ENCODE results near the gene PARD3. TPM values are rescaled to one million over a fixed set of nuclear protein-coding genes. Genes with fewer than 3 reads are reported as not detected.

The PARD3 gene
- total RNA-seq, 1 donor from 2014 or later, result 34.1 TPM

DNA sequence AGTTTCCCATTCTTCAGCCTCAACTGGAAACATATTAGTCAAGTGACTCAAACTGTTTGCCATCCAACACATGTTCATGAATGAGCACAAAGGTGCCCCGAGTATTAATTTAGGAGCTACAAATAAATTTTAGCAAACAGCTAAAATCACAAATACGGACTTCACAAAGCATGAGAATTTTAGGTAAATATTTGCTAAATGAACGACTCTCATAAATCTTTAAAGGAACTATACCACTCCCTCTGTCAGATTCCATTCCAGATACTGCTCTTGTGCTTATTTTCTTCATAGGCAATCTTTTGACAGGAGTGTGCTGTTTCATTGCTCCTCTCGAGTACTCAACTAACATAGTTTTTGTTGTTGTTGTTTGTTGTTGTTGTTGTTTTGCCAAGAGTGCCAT is 330.9 kb downstream of the PARD3 start:
- Histone ChIP-seq H3K36me3 (no peaks in the 10 kb centered on the region), H3K27me3 (ENCODE audit: low read depth) (no peaks in the 10 kb centered on the region), H3K4me1 (no peaks in the 10 kb centered on the region), H3K27ac (no peak overlapping the region), H3K4me3 (no peak overlapping the region), H3K9me3 (no peaks in the 10 kb centered on the region)
- no peak for ATAC-seq
- intact Hi-C loops (cut with DNase I), result no loop called here
- no peak for TF ChIP-seq CTCF (IDR thresholded peaks at IDR 0.05)
- DNase-seq, result no peak

DNA sequence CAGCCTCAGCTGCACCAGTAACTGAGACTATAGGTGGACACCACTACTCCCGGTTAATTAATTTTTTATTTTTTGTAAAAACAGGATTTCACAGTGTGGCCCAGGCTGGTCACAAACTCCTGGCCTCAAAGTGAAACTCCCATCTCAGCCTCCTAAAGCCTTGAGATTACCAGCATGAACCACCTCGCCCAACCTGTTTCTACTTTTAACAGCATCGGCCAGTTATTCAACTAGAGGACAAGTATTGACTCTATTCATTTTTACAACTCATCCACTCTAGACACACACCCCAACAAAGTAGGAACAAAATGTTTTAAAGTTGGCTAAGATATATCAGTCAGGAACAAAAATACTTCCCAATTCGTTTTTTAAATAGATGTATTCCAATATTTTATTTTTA is 334.8 kb downstream of the PARD3 start:
- DNase-seq (no peak), ATAC-seq (no peak)
- no peak for TF ChIP-seq CTCF (IDR thresholded peaks at IDR 0.05)
- intact Hi-C loops (cut with DNase I), result no loop called here
- H3K36me3 ChIP-seq, result no peaks in the 10 kb centered on the region
- H3K27me3 ChIP-seq (ENCODE audit: low read depth), result no peaks in the 10 kb centered on the region
- no peak overlapping the region for H3K4me3 ChIP-seq
- no peaks in the 10 kb centered on the region for H3K4me1 ChIP-seq
- H3K27ac ChIP-seq, result no peak overlapping the region
- no peaks in the 10 kb centered on the region for H3K9me3 ChIP-seq

GRCh38 chr10:34479520-34480179 is 335.4 kb downstream of the PARD3 start:
- no peak for ATAC-seq
- no peaks in the 10 kb centered on the region for H3K27me3 ChIP-seq (ENCODE audit: low read depth)
- DNase-seq, result no peak
- intact Hi-C loops (cut with DNase I), result no loop called here
- H3K4me3 ChIP-seq, result no peak overlapping the region
- no peaks in the 10 kb centered on the region for H3K36me3 ChIP-seq
- no peaks in the 10 kb centered on the region for H3K9me3 ChIP-seq
- no peak for TF ChIP-seq CTCF (IDR thresholded peaks at IDR 0.05)
- no peak overlapping the region for H3K27ac ChIP-seq
- no peaks in the 10 kb centered on the region for H3K4me1 ChIP-seq

DNA sequence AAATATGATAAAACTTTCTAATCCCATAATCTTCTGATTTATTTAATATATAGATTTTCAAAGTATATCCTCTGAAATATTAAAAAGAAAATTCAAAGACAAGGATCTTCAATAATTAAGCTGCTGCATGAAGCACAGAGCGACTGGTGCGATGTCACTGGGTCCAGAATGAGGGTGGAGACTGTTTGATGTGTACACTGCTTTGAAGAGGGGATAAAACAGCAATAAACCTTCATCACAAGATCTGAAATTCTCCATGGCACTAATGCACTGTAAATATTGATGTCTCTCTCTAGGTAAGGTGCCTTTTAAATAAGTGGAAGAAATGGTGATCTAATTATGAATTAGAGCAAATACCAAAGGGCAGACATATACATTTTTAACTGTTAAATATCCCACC is 337.8 kb downstream of the PARD3 start:
- H3K9me3 ChIP-seq, result no peaks in the 10 kb centered on the region
- ATAC-seq, result no peak
- no peak overlapping the region for H3K4me3 ChIP-seq
- H3K4me1 ChIP-seq, result peaks cover 6% of the 10 kb centered on the region
- no peak overlapping the region for H3K27ac ChIP-seq
- no peaks in the 10 kb centered on the region for H3K36me3 ChIP-seq
- TF ChIP-seq CTCF (IDR thresholded peaks at IDR 0.05), result no peak
- intact Hi-C loops (cut with DNase I), result no loop called here
- H3K27me3 ChIP-seq (ENCODE audit: low read depth), result no peaks in the 10 kb centered on the region
- DNase-seq, result no peak

- no peak overlapping the region for H3K27ac ChIP-seq
- no peak for TF ChIP-seq CTCF (IDR thresholded peaks at IDR 0.05)
- H3K27me3 ChIP-seq (ENCODE audit: low read depth), result no peaks in the 10 kb centered on the region
- peaks cover 6% of the 10 kb centered on the region for H3K4me1 ChIP-seq
- H3K36me3 ChIP-seq, result no peaks in the 10 kb centered on the region
- ATAC-seq, result no peak
- intact Hi-C loops (cut with DNase I), result no loop called here
- DNase-seq, result no peak
- no peak overlapping the region for H3K4me3 ChIP-seq
- H3K9me3 ChIP-seq, result no peaks in the 10 kb centered on the region
These were observed 338.5 kb downstream of the PARD3 start for GRCh38 chr10:34476608-34477007.

Measured in lower lobe of right lung (tissue), 2 donors.